ENCODE data around the gene EXOC3L1.
A peak's percentile ranks its signal among the peaks of the same experiment; 100 is the strongest.

Gene EXOC3L1

DNA sequence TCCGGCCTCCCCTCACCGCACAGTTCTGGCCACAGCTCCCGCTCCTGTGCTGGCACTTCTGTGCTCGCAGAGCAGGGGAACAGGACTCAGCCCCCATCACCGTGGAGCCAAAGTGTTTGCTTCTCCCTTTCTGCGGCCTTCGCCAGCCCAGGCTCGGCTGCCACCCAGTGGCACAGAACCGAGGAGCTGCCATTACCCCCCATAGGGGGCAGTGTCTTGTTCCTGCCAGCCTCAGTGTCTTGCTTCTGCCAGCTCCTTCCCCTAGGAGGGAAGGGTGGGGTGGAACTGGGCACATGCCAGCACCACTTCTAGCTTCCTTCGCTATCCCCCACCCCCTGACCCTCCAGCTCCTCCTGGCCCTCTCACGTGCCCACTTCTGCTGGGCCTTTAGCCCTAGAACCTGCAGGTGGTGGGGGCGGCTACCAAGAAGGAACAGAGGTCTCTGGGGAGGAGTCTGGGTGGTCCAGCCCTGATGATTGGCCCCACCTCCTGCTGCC is 8.3 kb upstream of the EXOC3L1 start:
- DNase-seq (ENCODE audit: low spot score) = no peak

DNA sequence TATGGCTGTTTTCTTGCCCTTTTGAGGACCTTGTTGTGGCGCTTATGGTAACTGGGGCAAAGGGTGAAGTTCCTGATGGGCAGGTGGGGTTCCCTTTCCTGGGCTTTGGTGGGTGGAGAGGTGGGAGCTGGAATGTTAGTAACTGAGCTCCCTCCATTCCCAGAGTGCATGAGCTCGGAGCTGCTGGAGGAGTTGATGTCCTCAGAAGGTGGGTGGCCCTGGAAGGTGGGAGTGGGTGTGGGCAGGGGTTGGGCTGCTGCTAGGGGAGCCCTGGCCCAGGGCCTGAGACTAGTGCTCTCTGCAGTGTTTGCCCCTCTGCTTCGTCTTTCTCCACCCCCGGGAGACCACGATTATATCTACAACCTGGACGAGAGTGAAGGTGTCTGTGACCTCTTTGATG is 7.8 kb upstream of the EXOC3L1 start:
- DNase-seq (ENCODE audit: low spot score) = no peak

DNA sequence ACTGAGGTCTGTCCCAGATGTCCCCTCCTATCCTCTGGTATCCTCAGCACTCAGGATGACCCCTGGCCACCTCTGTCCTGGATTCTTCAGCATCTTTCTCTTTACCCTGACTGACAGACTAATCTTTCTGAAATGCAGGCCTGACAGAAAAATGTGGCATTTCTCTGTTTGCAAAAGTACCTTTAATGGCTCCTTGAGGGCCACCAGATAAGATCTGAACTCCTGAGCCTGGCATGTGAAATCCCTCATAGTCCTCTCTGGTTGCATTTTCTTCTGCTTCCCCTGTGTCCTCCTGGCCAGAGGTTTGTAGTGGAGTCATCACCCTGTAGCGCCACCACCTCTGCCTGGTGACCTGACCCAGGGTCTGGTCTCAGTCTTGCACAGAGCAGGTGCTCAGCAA is 6.9 kb upstream of the EXOC3L1 start:
- no peak for DNase-seq (ENCODE audit: low spot score)

DNA sequence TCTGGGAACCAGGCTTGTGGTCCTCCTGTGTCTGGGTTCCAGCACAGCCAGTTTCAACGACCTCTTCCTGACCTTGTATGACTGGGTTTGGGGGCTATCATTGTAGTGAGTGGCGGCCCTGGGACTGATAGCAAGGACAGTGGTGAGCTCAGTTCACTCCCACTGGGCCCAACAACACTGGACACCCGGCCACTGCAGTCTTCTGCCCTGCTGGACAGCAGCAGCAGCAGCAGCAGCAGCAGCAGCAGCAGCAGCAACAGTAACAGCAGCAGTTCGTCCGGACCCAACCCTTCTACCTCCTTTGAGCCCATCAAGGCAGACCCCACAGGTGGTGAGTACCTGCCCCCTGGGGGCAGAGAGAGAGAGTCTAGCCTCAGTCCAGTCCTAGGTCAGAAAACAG is 5.7 kb upstream of the EXOC3L1 start:
- DNase-seq (ENCODE audit: low spot score) = no peak

DNA sequence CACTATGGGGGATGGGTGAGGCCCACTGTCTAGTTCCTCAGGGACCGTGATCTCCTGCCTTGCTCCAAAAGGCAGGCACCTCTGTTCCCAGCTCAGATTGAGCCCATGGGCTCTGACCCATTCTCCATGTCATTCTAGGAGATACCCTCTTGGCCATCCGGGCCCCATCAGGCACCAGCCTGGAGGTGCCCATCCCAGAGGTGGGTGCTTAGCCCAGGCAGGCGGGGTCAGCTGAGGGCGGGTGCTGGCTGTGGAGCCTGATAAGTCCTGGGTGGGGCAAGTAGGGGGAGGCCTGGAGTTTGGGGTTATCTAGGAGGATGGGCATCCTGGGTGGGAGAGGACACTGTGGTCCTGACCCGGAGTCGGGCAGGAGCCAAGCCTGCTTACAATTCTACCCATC is 4.3 kb upstream of the EXOC3L1 start:
- no peak for DNase-seq (ENCODE audit: low spot score)

DNA sequence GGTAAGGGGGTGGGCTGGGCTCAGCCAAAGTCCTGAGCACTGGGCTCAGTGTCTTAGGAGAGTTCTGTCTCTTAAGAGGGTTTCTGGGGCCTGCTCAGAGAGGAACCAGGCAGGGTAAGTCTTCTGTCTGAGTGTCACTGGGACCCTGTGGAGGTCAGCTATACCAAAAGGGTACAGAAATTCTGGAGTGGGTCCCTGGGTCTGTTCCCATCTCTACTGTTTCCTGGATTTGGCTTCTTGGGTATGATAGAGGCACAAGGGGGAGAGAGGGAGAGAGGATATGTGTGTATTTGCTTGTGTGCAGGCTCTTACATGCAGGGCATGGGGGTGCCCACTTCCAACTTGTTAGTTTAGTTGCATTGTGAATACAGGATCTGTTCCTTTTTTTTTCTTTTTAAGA is 3.6 kb upstream of the EXOC3L1 start:
- no peak for DNase-seq (ENCODE audit: low spot score)

DNA sequence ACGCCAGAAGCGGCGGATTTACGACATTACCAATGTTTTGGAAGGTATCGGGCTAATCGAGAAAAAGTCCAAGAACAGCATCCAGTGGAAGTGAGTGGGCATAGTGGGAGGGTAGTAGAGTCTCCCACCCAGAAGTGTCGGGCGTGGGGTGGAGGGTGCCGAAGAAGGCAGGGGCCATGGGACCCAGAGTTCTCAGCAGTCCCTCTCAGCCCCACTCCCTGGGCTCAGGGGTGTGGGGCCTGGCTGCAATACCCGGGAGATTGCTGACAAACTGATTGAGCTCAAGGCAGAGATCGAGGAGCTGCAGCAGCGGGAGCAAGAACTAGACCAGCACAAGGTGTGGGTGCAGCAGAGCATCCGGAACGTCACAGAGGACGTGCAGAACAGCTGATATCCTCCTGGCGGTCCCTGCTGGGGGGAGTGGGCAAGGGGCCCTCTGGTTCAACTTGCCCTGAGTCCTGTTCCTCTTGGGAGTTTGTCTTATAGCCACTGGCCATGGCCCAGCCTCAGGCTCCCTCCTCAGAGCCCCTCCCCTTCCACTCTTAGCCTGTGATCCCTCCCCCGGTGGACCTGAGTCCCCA is 2.9 kb upstream of the EXOC3L1 start:
- DNase-seq (ENCODE audit: low spot score) = no peak

DNA sequence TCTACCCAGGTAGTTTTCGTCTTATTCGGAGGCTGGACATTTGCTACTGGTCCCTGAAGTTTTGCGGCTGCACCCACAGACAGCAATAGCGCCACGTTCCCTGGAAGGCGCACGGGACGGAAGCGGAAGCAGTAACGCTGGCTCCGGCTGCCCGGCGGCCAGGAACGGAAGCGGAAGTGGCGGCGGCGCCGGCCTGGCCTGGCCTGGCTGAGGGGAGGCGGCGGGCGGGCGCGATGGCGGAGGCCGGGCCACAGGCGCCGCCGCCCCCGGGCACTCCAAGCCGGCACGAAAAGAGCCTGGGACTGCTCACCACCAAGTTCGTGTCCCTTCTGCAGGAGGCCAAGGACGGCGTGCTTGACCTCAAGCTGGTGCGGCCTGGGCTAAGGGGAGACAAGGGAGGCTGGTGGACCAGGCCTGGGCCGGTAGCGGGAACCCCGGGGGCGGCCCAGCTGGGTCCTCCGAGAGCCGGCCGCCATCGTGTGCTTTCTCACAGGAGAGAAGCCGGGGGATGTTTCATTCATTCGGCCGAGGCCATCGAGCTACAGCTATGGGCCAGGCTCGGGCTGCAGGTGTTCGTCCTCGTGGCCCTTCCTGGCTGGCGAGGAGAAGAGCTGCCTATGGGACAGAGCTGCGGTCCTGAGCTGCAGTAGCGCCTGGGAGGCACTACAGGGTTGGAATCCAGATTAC is 2.2 kb upstream of the EXOC3L1 start, which contains the start of gene E2F4:
Gene E2F4, plus strand, starts transcription at position 161 of the 687 bp plus-strand sequence. Its CDS starts 73 bp downstream, at position 234.
- DNase-seq (ENCODE audit: low spot score) = peak; percentile 90

DNA sequence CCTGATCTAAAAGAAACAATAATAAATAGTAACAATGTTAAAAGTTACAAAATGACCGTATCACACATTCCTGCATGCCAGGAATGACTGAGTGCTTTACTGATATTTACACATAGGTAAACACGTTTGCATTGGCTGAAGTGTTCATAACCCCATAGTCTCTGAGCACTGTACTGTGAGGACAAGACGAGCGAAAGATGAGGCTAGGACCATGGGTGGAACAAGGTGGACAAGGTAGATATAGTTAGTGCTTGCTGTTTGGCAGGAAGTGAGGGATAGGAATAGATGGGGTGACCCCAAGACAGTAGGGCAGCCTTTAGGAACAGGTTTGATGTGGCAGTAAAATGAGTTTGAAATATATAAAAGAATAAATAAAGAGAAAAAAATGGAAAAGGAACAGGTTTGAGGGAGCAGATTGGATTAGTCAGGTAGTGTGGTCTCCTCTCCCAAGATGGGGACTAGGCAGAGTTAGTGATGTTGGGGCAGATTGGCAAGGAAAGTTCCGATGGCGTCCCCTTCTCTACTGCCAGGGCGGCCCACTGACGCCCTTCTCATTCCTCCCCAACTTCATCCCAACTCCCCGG is 1.6 kb upstream of the EXOC3L1 start:
- DNase-seq (ENCODE audit: low spot score) = no peak

DNA sequence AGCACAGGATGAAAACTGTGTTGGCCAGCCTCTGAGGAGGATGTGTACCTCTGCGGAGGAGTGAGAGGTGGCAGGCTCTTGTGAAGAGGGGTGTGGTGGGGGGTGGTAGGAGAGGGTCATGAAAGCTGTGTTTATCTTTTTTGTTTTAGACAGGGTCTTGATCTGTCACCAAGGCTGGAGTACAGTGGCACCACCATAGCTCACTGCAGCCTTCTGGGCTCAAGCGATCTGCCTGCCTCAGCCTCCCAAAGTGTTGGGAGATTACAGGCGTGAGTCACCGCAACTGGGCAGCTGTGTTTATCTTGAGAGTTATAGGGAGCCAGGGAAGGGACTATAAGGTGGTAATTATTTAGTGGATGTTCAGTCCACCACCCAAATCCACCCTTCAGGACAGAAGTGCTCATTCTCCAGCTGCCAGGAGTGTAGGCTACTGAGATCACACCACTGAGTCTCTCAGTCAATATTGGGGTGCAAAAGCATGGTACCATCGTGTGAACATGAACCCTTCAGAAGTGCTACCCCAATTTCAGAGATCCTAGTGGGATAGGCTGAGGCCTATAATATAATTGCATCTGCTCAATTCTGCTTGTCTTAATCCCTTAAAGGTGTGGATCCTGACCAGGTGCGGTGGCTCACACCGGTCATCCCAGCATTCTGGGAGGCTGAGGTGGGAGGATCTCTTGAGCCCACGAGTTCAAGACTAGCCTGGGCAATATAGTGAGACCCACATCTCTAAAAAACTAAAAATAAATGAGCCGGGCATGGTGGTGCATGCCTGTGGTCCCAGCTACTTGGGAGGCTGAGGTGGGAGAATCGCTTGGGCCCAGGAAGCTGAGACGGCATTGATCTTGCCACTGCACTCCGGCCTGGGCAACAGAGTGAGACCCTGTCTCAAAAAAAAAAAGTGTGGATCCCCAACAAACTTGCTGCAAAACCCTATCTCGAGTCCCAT is 788 bp upstream of the EXOC3L1 start:
- no peak for DNase-seq (ENCODE audit: low spot score)

DNA sequence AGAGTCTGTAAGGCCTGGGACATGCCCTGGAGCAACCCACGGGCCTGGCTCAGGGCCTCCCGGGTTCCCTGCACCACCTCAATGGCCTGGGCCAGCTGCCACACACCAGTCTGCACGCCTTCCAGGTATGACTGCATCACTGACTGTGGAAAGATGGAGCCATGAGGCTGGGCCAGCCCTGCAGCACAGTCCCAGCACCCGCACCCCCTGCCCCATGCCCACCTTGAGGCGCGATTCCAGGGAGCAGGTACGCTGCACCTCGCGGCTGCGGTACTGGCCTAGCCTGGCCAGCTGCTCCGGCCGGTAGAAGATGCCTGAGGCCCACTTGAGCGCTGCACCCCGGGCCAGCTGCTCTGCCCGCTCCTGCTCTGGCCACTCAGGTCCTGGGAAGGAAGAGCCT is 1.1 kb downstream of the EXOC3L1 start:
- DNase-seq (ENCODE audit: low spot score) = no peak

DNA sequence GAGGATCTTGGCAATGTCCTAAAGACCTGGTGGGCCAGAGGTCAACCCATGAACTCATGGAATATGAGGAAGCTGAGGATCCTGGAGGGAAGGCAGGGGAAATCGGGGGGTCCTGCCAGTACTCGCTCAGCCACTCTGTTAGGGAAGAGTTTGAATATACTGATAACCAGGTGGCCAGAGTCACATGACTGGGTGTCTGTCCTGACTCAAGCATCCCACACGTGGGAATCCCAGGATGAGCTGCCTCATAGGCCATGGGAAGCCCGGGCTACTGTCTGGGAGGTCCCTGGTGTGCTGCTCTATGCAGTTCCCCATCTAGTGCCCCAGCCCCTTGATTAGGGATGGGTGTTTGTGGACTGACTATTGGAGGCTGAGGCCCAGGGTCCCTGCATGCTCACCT is 1.6 kb downstream of the EXOC3L1 start:
- DNase-seq (ENCODE audit: low spot score) = no peak

DNA sequence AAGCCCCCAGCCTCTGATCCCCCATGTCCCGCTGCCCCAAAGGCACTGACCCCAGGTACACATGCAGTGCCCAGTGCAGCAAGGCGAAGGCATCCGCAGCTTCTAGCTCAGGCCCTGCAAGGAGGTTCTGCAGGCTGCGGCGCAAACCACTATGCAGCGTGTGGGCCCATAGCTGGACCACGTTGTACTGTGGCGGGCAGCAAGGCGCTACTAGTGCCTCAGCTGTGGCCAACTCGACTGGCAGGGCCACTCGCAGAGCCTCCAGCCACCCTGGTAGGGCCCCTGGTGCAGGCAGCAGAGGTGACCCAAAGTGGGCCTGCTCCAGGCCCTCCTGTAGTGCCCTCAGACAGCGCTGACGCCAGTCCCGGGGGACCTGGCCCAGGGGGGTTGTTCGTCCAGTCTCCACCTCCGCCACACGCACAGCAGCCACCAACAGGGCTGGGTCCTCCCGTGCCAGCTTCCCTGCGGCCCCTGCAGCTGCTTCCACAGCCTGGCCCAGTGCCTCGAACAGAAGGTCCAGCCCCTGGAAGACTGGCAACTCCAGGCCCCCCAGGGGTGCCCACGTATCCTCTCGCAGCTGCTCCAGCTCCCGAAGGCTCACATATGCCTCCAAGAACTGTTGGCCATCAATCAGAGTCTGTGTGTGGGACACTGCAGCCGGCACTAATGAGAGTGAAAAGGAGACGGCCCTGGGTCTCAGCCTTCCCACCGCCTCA is 2.6 kb downstream of the EXOC3L1 start:
- no peak for DNase-seq (ENCODE audit: low spot score)

DNA sequence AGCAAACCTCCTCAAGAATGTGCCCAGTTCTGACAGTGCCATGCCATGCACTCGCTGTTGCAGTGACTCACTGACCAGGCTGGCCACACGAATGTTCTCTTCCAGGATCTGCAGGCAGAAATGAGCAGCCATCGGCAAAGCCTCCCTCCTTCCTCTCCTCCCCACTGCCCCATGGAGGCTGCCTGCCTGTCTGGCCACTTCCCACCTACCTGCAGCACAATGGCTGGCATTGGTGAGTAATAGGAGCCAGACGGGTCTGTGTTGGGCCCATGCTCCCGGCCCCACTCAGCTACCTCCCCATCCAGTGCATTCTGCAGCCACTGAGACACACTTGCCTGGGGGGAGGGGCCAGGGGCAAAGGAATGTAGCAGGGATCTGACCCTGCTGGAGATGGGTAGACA is 3.4 kb downstream of the EXOC3L1 start:
- DNase-seq (ENCODE audit: low spot score) = no peak

DNA sequence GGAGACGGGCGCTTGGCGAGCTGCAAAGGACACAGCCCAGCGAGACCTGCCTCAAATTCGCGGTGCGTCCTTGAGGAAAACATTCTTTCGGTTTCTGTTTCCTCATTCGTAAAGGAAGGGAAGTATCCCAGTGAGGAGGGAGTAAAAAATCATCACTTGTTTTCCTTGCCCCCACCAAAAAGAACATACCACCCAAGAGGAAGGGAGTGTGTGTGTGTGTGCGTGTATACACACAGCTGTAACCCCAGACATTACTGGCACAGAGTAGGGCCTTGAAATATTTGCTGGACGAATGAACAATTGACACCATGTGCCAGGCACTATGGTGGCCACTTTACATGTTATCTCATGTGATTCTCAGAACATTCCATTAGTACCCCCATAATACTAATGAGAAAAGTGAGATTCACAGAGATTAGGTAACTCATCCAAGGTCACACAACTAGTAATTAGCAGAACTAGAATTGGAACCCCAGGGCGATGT is 4.2 kb downstream of the EXOC3L1 start:
- DNase-seq (ENCODE audit: low spot score) = no peak

DNA sequence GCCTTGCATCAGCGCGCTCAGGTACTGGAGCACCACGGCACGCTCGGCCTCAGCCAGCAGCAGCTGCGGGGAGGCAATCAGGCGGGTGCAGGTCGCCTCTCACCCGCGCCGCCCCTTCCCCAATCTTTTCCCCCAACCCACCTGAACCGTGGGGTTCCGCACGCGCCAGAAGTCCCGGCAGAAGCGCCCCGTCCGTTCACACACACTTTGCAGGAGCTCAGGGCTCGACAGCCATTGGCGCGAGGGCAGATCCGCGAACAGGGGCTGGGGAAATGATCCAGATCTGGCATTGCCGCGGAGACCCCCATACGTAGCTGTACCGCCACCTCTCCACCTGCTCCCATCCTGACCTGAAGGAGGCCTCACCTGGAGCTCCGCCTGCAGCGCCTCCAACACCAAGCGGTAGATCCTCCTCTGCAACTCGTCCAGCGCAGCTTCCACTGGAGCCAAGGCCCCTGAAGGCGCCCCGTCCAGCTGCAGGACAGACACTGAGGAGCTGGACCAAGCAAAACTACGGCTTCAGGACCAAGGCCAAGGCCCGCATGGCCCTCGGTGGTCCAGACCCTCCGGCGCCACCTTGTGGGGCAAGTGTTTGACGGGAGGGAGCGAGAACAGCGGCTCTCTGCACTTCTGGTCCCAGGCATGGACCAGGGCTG is 4.8 kb downstream of the EXOC3L1 start:
- DNase-seq (ENCODE audit: low spot score) = peak; percentile 90

DNA sequence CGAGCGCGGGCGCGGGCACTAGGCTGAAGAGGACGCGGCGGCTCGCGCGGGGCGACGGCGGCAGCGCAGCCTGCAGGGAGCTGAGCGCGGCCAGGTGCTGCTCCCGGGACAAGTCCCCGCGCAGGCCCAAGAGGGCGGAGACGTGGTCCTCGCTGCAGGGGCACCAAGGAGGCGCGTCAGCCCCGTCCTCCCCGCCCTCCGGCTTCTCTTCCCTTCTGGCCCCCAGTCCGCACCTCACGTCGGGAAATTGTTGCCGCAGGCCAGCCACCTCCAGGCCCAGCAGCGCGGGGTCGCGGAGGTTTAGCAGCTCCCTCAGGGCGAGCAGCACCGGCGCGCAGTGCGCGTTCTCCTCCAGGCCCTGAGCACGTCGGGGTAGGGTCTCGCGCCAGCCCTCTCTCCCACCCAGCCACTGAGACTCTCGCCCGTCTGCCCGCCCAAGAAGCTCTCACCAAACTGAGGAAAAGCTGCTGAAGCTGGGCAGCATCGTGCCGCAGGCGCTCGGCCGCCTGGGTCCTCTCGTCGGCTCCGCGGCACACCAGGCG is 5.4 kb downstream of the EXOC3L1 start:
- DNase-seq (ENCODE audit: low spot score) = no peak

DNA sequence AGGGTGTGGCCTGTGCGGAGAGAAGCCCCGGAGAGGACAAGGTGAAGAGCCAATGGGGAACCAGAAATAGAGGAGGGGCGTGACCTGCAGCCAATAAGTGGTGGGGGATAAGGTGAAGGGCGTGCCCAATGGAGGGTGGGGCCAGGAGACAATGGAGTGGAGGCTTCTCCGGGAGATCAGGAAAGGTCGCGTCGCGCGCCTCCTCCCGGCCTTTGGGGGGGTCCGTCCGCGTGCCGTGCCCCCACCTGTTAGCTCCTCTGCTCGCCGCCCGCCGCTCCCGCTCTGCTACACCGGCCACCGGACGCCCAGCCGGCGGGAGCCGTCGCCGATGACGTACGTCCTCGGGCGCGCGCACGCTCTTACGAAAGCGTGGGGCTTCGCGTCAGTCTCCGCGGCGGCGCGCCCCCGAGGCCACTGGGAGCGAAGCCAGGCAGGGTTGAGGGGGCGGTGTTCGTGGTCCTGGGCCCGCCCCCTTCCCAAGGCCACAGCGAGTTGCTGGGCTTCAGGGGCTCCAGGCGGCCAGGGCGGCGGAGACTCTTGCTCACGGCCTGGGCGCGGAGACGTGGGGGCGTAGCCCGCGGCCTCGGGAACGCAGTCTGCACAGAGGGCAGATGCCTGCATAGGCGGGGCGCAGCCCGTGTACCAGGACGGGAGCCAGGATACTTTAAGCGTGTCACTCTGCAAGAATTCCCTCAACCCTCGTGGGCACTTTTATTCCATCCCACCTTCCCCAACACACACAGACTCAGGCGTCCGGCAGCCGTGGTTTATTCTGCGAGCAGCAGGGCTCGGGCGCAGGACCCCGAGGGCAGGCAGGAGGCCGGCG is 6.1 kb downstream of the EXOC3L1 start, which contains the start of gene MATCAP1:
Gene MATCAP1, minus strand, starts transcription at position 337 of the 826 bp plus-strand sequence. CDS start 3,353 bp downstream, outside the sequence.
- peak; percentile 99 for DNase-seq (ENCODE audit: low spot score)

DNA sequence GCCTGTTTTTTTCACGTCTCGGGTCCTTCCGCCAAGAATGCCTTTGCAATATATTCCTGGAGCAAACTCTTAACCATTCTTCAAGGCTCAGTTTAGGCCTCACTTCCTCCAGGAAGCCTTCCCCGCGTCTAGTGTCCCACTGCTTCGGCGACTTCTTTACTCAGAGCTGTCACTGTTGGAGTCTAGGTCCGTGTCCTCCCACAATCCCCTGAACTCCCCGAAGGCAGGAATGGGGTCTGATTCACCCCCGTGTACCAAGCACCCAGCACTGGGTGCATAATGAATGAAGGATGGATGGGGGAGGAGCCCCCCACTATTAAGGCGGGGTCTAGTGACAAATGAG is 6.7 kb downstream of the EXOC3L1 start:
- no peak for DNase-seq (ENCODE audit: low spot score)

DNA sequence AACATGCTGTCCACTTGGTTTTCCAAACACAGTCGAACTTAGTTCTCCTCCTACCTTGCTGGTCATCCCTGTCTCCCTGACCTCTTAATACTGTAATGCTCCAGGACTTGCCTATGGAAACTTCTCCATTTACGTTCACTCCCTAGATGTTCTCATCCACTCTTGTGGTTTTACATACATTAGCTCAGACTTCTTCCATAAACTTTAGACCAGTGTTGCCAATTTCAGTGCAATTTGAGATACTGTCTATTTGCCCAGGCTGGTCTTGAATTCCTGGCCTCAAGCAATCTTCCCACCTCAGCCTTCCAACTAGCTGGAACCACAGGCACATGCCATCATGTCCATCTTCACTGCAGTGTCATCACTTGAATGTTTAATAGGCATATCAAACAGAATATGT is 7.6 kb downstream of the EXOC3L1 start:
- DNase-seq (ENCODE audit: low spot score) = no peak
